Forelimb muscle (tissue), 1 donor: ENCODE results near the gene GAK. TPM values are rescaled to one million over a fixed set of nuclear protein-coding genes. Genes with fewer than 3 reads are reported as not detected.
A peak's percentile ranks its signal among the peaks of the same experiment; 100 is the strongest.
"Not testable (repeated sequence)": the region's sequence is repeated elsewhere in the genome, so short reads cannot be mapped to it uniquely, and the experiment has no call there.

ENCODE experiments used
- DNase-seq: peaks from one replicate; pipeline ENCODE4 v3.0.0-alpha.2; 2013; ENCODE audit warnings: low read depth
- polyA plus RNA-seq: library from polyadenylated mRNA; unstranded; fragments of 120-200 nt; gene quantifications from one replicate; pipeline ENCODE4 v1.2.1, GENCODE V29; 2013; ENCODE audit not compliant: insufficient read length

GAK gene
- 34.6 TPM for polyA plus RNA-seq

GRCh38 chr4:931960-932712 lies at the start of gene GAK, which contains the start of gene TMEM175:
Gene GAK, minus strand, starts transcription at chr4:932316. Its CDS starts 129 bp downstream, at chr4:932187.
Gene TMEM175, plus strand, starts transcription at chr4:932460. Its CDS starts 15,280 bp downstream, at chr4:947740.
- DNase-seq = peak; percentile 95

GRCh38 chr4:978957-979701 lies 47.0 kb upstream of the GAK start:
- DNase-seq = no peak

GRCh38 chr4:976016-976415 lies 43.9 kb upstream of the GAK start:
- DNase-seq = not testable (repeated sequence)

- no peak for DNase-seq
Observed at GRCh38 chr4:974668-975067, 42.6 kb upstream of the GAK start.

- peak; percentile 17 for DNase-seq
Observed at GRCh38 chr4:973431-974397, 41.6 kb upstream of the GAK start, which contains the start of gene DGKQ. Gene DGKQ, minus strand, starts transcription at chr4:973569. Its CDS starts 87 bp downstream, at chr4:973482.

- DNase-seq = no peak
Observed at GRCh38 chr4:972651-973424, 40.7 kb upstream of the GAK start.

- no peak for DNase-seq
Observed at GRCh38 chr4:971666-972500, 39.8 kb upstream of the GAK start.

- no peak for DNase-seq
Observed at GRCh38 chr4:970854-971520, 38.9 kb upstream of the GAK start.

GRCh38 chr4:970046-970745 lies 38.1 kb upstream of the GAK start:
- no peak for DNase-seq

- no peak for DNase-seq
Observed at GRCh38 chr4:968621-969394, 36.7 kb upstream of the GAK start.

- no peak for DNase-seq
Observed at GRCh38 chr4:968221-968620, 36.1 kb upstream of the GAK start.

GRCh38 chr4:967113-968104 lies 35.3 kb upstream of the GAK start:
- DNase-seq = no peak

- no peak for DNase-seq
Observed at GRCh38 chr4:966266-967112, 34.4 kb upstream of the GAK start.

- no peak for DNase-seq
Observed at GRCh38 chr4:965766-966134, 33.6 kb upstream of the GAK start.

GRCh38 chr4:965048-965765 lies 33.1 kb upstream of the GAK start:
- no peak for DNase-seq
